Thoracic aorta (tissue), 2 donors: ENCODE results near the gene DPH7. TPM values are rescaled to one million over a fixed set of nuclear protein-coding genes. Genes with fewer than 3 reads are reported as not detected.
"Not testable (repeated sequence)": the region's sequence is repeated elsewhere in the genome, so short reads cannot be mapped to it uniquely, and the experiment has no call there.

ENCODE experiments used
- ATAC-seq: fragments of 150-250 bp; one replicate; pipeline ENCODE4 v1.8.0; 2017; ENCODE audit warnings: low read depth; ENCODE audit not compliant: insufficient number of reproducible peaks, low FRiP score
- DNase-seq: peaks from one replicate; pipeline ENCODE4 v3.0.0-alpha.2; 2020; ENCODE audit warnings: low spot score
- H3K27ac ChIP-seq, 2 donors: fragments of 200-600 bp; sonication (generic); 1 replicate in 1 of 2; 2 replicates in 1 of 2; pipeline ENCODE4 v1.5.1; 2016; ENCODE audit warnings: mild to moderate bottlenecking in 2 of 2, moderate library complexity in 2 of 2
- H3K27me3 ChIP-seq: fragments of 200-600 bp; sonication (generic); replicated peaks from 2 replicates; pipeline ENCODE4 v1.6.0; 2016; ENCODE audit warnings: mild to moderate bottlenecking; ENCODE audit not compliant: insufficient read depth
- H3K36me3 ChIP-seq: fragments of 200-600 bp; sonication (generic); one replicate; pipeline ENCODE4 v1.5.1; 2016
- H3K4me1 ChIP-seq, 2 donors: fragments of 200-600 bp; sonication (generic); 1 replicate in 1 of 2; 2 replicates in 1 of 2; pipeline versions ENCODE4 v1.5.1 to v1.6.0; 2016; ENCODE audit warnings: low read depth in 2 of 2, mild to moderate bottlenecking in 1 of 2; ENCODE audit not compliant: control insufficient read depth in 1 of 2
- H3K4me3 ChIP-seq: fragments of 200-600 bp; sonication (generic); 2 replicates; pipeline ENCODE4 v1.5.1; 2016; ENCODE audit warnings: mild to moderate bottlenecking
- H3K9me3 ChIP-seq: fragments of 200-600 bp; sonication (generic); 2 replicates; pipeline ENCODE4 v1.5.1; 2016
- total RNA-seq, 2 donors: library from RNA; depleted of rRNA; stranded (reverse); fragments of >200 nt; gene quantifications; one replicate each; pipeline versions ENCODE4 v1.1.0 to v1.2.3, GENCODE V29; 2016
- TF ChIP-seq, protein P1 (sequence below): fragments of 200-600 bp; sonication (generic); IDR thresholded peaks from one replicate; pipeline ENCODE4 v1.5.1; 2019; ENCODE audit warnings: antibody characterized with exemption

The DPH7 gene
- total RNA-seq: 10 to 100 TPM; 36.8 to 43.7 TPM

DNA sequence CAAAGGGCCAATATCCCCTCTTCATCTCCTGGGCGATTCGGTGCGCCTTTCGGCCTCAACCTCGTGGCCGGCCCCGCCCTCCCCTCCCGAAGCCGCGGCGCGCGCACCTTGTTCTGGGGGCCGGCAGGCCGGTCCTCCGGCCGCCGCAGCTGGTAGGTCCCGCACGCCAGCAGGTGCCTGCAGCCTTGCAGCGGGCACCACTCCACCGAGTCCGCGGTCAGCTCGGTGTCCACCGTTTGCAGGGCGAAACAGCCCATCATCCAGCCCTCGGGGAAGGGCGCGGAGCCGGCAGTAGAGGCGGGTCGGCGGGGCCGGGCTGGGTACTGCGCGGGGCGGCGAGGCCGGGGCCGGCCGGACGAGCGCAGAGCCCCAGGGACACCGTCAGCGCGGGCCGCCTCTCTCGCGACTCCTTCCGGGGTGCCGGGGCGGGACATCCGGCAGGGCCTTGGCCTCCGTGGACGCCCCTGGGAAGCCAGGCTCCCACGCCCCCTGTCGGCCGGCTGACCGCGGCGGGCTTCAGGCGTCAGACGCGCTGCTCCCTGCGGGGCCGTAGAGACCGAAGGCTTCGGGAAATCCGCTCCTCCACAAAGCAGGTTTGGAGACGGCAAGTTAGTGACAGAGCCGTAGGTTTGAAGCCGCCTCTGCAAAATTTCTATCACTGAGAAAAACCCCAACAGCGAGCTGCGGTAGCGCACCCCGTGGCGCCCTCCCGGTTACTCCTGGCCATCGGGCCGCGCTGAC, at the start of gene DPH7:
TSS of gene DPH7 (minus strand) at position 408 of the 741 bp plus-strand sequence. CDS start at position 260, 148 bp downstream.
- ATAC-seq: peak; percentile 84
- Histone ChIP-seq H3K4me3 (peak within 1 kb of the TSS; percentile 98), H3K36me3 (peaks cover 26% of the 10 kb centered on the region), H3K27ac (peak within 1 kb of the TSS; percentile 73 to 81), H3K9me3 (no peaks in the 10 kb centered on the region), H3K4me1 (peaks cover 11 to 26% of the 10 kb centered on the region in 2 donors), H3K27me3 (no peaks in the 10 kb centered on the region)
- DNase-seq: peak; percentile 75
- TF ChIP-seq, protein P1, sequence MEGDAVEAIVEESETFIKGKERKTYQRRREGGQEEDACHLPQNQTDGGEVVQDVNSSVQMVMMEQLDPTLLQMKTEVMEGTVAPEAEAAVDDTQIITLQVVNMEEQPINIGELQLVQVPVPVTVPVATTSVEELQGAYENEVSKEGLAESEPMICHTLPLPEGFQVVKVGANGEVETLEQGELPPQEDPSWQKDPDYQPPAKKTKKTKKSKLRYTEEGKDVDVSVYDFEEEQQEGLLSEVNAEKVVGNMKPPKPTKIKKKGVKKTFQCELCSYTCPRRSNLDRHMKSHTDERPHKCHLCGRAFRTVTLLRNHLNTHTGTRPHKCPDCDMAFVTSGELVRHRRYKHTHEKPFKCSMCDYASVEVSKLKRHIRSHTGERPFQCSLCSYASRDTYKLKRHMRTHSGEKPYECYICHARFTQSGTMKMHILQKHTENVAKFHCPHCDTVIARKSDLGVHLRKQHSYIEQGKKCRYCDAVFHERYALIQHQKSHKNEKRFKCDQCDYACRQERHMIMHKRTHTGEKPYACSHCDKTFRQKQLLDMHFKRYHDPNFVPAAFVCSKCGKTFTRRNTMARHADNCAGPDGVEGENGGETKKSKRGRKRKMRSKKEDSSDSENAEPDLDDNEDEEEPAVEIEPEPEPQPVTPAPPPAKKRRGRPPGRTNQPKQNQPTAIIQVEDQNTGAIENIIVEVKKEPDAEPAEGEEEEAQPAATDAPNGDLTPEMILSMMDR: peak; percentile 92

DNA sequence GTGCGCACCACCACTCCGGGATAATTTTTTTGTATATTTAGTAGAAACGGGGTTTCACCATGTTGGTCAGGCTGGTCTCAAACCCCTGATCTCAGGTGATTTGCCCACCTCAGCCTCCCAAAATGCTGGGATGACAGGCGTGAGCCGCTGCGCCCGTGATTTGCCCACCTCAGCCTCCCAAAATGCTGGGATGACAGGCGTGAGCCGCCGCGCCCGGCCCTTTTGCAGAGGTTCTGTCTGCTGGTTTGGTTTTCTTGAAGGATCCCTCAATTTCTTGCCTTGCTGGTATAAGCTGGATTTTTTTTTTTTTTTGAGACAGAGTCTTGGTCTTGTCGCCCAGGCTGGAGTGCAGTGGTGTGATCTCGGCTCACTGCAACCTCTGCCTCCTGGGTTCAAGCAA, 48.7 kb upstream of the DPH7 start:
- not testable (repeated sequence) for H3K4me1 ChIP-seq, ATAC-seq

DNA sequence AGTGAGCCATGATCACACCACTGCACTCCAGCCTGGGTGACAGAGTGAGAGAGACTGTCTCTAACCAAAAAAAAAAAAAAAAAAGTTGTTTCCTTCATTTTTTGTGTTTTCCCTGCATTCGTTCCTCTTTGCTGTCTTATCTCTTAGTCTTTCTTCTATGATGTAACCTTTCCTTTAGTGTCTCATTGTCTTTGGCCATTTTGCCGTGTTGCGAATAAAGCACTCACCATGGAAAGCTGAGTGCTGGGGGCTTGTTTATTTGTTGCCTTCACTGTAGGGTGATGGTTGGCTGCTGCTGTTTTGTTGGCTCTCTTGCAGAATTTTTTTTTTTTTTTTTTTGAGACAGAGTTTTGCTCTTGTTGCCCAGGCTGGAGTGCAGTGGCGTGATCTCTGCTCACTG, 47.7 kb upstream of the DPH7 start:
- TF ChIP-seq, protein P1: no peak
- no peak for DNase-seq
- Histone ChIP-seq H3K4me1 (peaks cover 2 to 8% of the 10 kb centered on the region in 2 donors), H3K36me3 (no peaks in the 10 kb centered on the region), H3K9me3 (no peaks in the 10 kb centered on the region), H3K27ac (no peak overlapping the region), H3K27me3 (no peaks in the 10 kb centered on the region), H3K4me3 (no peak overlapping the region)
- no peak for ATAC-seq

More for the DNA sequence above, 48.7 kb upstream of the DPH7 start:
- H3K4me3 ChIP-seq, H3K27me3 ChIP-seq, H3K27ac ChIP-seq, H3K36me3 ChIP-seq, H3K9me3 ChIP-seq, DNase-seq: not testable (repeated sequence)

GRCh38 chr9:137622211-137622610, 43.5 kb upstream of the DPH7 start:
- not testable (repeated sequence) for H3K36me3 ChIP-seq, H3K27ac ChIP-seq, DNase-seq, H3K27me3 ChIP-seq, ATAC-seq, H3K4me3 ChIP-seq, H3K9me3 ChIP-seq
- peaks cover 25 to 30% of the 10 kb centered on the region in 2 donors for H3K4me1 ChIP-seq

DNA sequence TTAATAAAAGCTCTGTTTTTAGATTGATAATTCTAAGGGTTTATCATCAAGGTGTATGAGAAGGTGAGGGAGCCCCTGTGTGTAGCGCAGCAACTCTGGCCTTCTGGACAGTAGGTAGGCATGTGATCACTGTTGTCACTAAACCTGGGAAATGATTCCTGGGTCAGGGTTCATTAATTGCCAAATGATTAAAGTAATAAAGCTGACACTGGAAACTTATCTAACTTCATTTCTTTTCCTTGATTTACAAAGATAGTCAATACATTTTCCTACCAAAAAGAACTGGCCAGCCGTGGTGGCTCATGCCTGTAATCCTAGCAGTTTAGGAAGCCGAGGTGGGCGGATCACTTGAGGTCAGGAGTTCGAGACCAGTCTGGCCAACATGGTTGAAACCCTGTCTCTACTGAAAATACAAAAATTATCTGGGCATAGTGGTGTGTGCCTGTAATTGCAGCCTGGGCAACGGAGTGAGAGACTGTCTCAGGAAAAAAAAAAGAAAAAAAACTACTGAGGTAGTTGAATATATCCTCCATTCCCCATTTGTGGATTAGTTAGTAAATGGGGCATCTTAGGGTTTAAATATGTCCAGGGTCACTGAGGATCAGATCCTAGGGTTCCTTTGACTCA, 42.5 kb upstream of the DPH7 start:
- DNase-seq: no peak
- no peaks in the 10 kb centered on the region for H3K36me3 ChIP-seq
- no peak overlapping the region for H3K27ac ChIP-seq
- TF ChIP-seq, protein P1: peak; percentile 30
- no peak overlapping the region for H3K4me3 ChIP-seq
- ATAC-seq: no peak
- peaks cover 30 to 39% of the 10 kb centered on the region in 2 donors for H3K4me1 ChIP-seq
- H3K27me3 ChIP-seq: no peaks in the 10 kb centered on the region
- no peaks in the 10 kb centered on the region for H3K9me3 ChIP-seq

GRCh38 chr9:137620581-137620980, 41.9 kb upstream of the DPH7 start:
- H3K27ac ChIP-seq: no peak overlapping the region
- no peak overlapping the region for H3K4me3 ChIP-seq

More at GRCh38 chr9:137620581-137620980, 41.9 kb upstream of the DPH7 start:
- peaks cover 30 to 39% of the 10 kb centered on the region in 2 donors for H3K4me1 ChIP-seq
- H3K9me3 ChIP-seq: no peaks in the 10 kb centered on the region
- no peak for DNase-seq
- ATAC-seq: no peak
- TF ChIP-seq, protein P1: no peak
- H3K36me3 ChIP-seq: peaks cover 4% of the 10 kb centered on the region
- no peaks in the 10 kb centered on the region for H3K27me3 ChIP-seq
